Stomach (tissue), 9 donors: ENCODE data around the gene ZNF526. TPM values are rescaled to one million over a fixed set of nuclear protein-coding genes. Genes with fewer than 3 reads are reported as not detected.

Experiments used
- DNase-seq, 2 donors: peaks; one replicate each; pipeline versions ENCODE4 v3.0.0 to v3.0.0-alpha.2; 2013 to 2019
- H3K27ac ChIP-seq, 5 donors: fragments of 200-600 bp in 4 of 5; sonication (generic) in 4 of 5; one replicate each; pipeline ENCODE4 v1.5.1; 2013 to 2019; ENCODE audit warnings: mild to moderate bottlenecking in 1 of 5, moderate library complexity in 1 of 5
- H3K27me3 ChIP-seq, 3 donors: fragments of 200-600 bp; sonication (generic); one replicate each; pipeline ENCODE4 v1.5.1; 2017 to 2019; ENCODE audit warnings: mixed run types in 1 of 3
- H3K36me3 ChIP-seq, 4 donors: fragments of 200-600 bp; sonication (generic); 1 replicate in 3 of 4; 2 replicates in 1 of 4; pipeline ENCODE4 v1.5.1; 2016 to 2019
- H3K4me1 ChIP-seq, 4 donors: fragments of 200-600 bp; sonication (generic); one replicate each; pipeline ENCODE4 v1.5.1; 2016 to 2019
- H3K4me3 ChIP-seq, 4 donors: fragments of 200-600 bp; sonication (generic) in 3 of 4; one replicate each; pipeline ENCODE4 v1.5.1; 2016 to 2019; ENCODE audit warnings: mild to moderate bottlenecking in 1 of 4
- H3K9me3 ChIP-seq, 4 donors: fragments of 200-600 bp; sonication (generic); one replicate each; pipeline ENCODE4 v1.5.1; 2016 to 2019
- EP300 ChIP-seq: sonication (generic); formaldehyde crosslinking; IDR thresholded peaks from one replicate; pipeline ENCODE4 v1.6.1; 2017; ENCODE audit warnings: antibody characterized with exemption
- POLR2A ChIP-seq, 4 donors: fragments of 450-650 bp; IDR thresholded peaks; one replicate each; pipeline ENCODE4 v1.6.1; 2016; ENCODE audit warnings: antibody characterized with exemption in 4 of 4, control low read depth in 2 of 4, mild to moderate bottlenecking in 1 of 4, moderate library complexity in 1 of 4
- POLR2AphosphoS5 ChIP-seq, 3 donors: sonication (generic); formaldehyde crosslinking; IDR thresholded peaks; one replicate each; pipeline ENCODE4 v1.6.1; 2016; ENCODE audit warnings: antibody characterized with exemption in 3 of 3
- WGBS, 5 donors: extraction: QIAGEN DNeasy Blood & Tissue Kit in 3 of 5; methylation state at CpG; one replicate each; pipeline versions ENCODE4 v1.1.5 to v1.1.7; 2013 to 2018; 5-methylcytosine and 5-hydroxymethylcytosine counted together
- intact Hi-C: fragments of 100-400 bp; cut with DNase I; formaldehyde crosslinking; loops from one replicate; pipeline ENCODE4 v1.15.1; 2023; ENCODE audit warnings: low total_unique reads
- polyA plus RNA-seq, 3 donors: library from polyadenylated mRNA; stranded (reverse); fragments of 200-250 nt; gene quantifications; one replicate each; pipeline ENCODE4 v1.2.3, GENCODE V29; 2013
- total RNA-seq, 5 donors: library from RNA; depleted of rRNA; stranded (reverse); fragments of >200 nt; gene quantifications; one replicate each; pipeline versions ENCODE4 v1.1.0 to v1.2.3, GENCODE V29; 2014 to 2016
- TF ChIP-seq, protein P1 (sequence below), 7 experiments: fragments of 450-650 bp in 4 of 7; fragments of 200-600 bp in 3 of 7; sonication (generic) in 3 of 7; IDR thresholded peaks; one replicate each; pipeline ENCODE4 v1.5.1; 2016 to 2019; ENCODE audit warnings: antibody characterized with exemption in 7 of 7, control low read depth in 2 of 7, mild to moderate bottlenecking in 1 of 7
- donor health status: healthy with polysubstance abuse.
- donor health status: Bipolar disorder and iron deficiency.
- donor health status: healthy.

Gene ZNF526
- total and polyA plus RNA-seq, 8 donors = 2.4 to 12.0 (median 4.8) TPM

- no peak for TF ChIP-seq EP300
- TF ChIP-seq, protein P1, sequence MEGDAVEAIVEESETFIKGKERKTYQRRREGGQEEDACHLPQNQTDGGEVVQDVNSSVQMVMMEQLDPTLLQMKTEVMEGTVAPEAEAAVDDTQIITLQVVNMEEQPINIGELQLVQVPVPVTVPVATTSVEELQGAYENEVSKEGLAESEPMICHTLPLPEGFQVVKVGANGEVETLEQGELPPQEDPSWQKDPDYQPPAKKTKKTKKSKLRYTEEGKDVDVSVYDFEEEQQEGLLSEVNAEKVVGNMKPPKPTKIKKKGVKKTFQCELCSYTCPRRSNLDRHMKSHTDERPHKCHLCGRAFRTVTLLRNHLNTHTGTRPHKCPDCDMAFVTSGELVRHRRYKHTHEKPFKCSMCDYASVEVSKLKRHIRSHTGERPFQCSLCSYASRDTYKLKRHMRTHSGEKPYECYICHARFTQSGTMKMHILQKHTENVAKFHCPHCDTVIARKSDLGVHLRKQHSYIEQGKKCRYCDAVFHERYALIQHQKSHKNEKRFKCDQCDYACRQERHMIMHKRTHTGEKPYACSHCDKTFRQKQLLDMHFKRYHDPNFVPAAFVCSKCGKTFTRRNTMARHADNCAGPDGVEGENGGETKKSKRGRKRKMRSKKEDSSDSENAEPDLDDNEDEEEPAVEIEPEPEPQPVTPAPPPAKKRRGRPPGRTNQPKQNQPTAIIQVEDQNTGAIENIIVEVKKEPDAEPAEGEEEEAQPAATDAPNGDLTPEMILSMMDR (IDR thresholded peaks at IDR 0.05) = no peak
- no peak for TF ChIP-seq POLR2A (IDR thresholded peaks at IDR 0.05)
- no peak for TF ChIP-seq POLR2AphosphoS5 (IDR thresholded peaks at IDR 0.05)
- 70 to 74% (median 73%) methylated on average over 10 of the region's 10 CpGs for WGBS, 5 donors
- intact Hi-C loops = loop anchor here (5.0 kb wide), 1 partner anchor 42 kb away; no protein-coding TSS in a partner anchor
- H3K4me3 ChIP-seq = peak overlapping the region in 3 of 4 donors; percentile 88 to 95 (median 90)
- peak overlapping the region; percentile 39 to 97 (median 91) for H3K27ac ChIP-seq
- H3K9me3 ChIP-seq = no peaks in the 10 kb centered on the region
- no peaks in the 10 kb centered on the region for H3K27me3 ChIP-seq
- no peak for DNase-seq
- H3K4me1 ChIP-seq = peaks cover 37 to 81% (median 57%) of the 10 kb centered on the region in 4 donors
- H3K36me3 ChIP-seq = peaks cover 18 to 38% (median 27%) of the 10 kb centered on the region in 4 donors
Measured at GRCh38 chr19:42245231-42245630, 25.1 kb downstream of the ZNF526 start.

DNA sequence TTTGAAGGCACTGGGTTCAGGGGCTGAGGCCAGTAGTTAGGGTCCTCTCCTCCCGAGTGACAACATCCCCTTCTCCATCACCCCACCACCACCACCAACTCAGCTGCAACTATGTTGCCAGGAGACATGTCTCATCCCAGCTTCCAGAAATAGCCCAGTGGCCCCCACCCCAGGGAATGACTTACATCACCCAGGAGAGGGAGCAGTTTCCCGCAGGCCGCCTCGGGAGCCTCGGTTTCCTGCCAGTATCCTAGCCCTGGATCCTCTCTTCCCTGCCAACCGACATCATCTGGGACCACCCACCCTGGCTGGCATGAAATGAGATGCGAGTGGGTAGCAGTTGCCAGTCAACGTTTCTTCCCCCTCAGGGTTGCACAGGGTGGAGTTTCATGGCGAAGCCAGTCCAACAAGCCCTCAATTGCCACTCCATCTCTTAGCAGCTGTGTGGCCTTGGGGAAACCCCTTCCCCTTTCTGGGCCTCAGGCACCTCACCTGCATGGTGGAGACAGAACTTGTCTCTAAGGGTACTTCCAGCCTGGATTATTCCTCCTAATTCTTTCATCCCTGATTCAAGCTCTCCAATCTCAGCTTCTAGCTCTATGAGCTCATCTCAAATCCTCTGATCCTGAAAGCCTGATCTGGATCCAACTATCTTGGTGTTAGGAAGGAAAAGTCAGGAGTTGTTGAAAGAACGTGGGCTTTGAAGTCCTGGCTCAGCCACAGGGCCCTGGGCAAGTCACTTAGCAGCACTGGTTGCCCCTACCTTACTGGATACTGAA lies 26.2 kb downstream of the ZNF526 start:
- Histone ChIP-seq H3K27me3 (no peaks in the 10 kb centered on the region), H3K4me1 (peaks cover 38 to 81% (median 57%) of the 10 kb centered on the region in 4 donors), H3K9me3 (no peaks in the 10 kb centered on the region), H3K27ac (peak overlapping the region in 4 of 5 donors; percentile 48 to 97 (median 83)), H3K36me3 (peaks cover 17 to 36% (median 26%) of the 10 kb centered on the region in 4 donors), H3K4me3 (no peak overlapping the region)
- no peak for TF ChIP-seq EP300
- TF ChIP-seq POLR2A (IDR thresholded peaks at IDR 0.05) = no peak
- peak in 2 of 3 donors; percentile 40 to 72 for TF ChIP-seq POLR2AphosphoS5 (IDR thresholded peaks at IDR 0.05)
- TF ChIP-seq, protein P1 (IDR thresholded peaks at IDR 0.05) = peak in 5 of 7 experiments; percentile 43 to 74 (median 58)
- intact Hi-C loops = loop anchor here (5.0 kb wide), 1 partner anchor 41 kb away; no protein-coding TSS in a partner anchor
- 15 to 30% (median 26%) methylated on average over 7 to 10 of the region's 10 CpGs for WGBS, 5 donors
- peak; percentile 73 to 85 for DNase-seq

- Histone ChIP-seq H3K4me3 (no peak overlapping the region), H3K27me3 (no peaks in the 10 kb centered on the region), H3K9me3 (no peaks in the 10 kb centered on the region), H3K27ac (peak overlapping the region in 4 of 5 donors; percentile 48 to 97 (median 83)), H3K4me1 (peaks cover 41 to 83% (median 59%) of the 10 kb centered on the region in 4 donors), H3K36me3 (peaks cover 17 to 36% (median 26%) of the 10 kb centered on the region in 4 donors)
- 69 to 80% (median 70%) methylated on average over 6 to 7 of the region's 7 CpGs for WGBS, 5 donors
- no peak for TF ChIP-seq EP300
- TF ChIP-seq POLR2AphosphoS5 (IDR thresholded peaks at IDR 0.05) = no peak
- no peak for TF ChIP-seq POLR2A (IDR thresholded peaks at IDR 0.05)
- TF ChIP-seq, protein P1 (IDR thresholded peaks at IDR 0.05) = no peak
- DNase-seq = no peak
- intact Hi-C loops = loop anchor here (5.0 kb wide), 1 partner anchor 40 kb away; no protein-coding TSS in a partner anchor
Measured at GRCh38 chr19:42246922-42247639, 27.0 kb downstream of the ZNF526 start.

DNA sequence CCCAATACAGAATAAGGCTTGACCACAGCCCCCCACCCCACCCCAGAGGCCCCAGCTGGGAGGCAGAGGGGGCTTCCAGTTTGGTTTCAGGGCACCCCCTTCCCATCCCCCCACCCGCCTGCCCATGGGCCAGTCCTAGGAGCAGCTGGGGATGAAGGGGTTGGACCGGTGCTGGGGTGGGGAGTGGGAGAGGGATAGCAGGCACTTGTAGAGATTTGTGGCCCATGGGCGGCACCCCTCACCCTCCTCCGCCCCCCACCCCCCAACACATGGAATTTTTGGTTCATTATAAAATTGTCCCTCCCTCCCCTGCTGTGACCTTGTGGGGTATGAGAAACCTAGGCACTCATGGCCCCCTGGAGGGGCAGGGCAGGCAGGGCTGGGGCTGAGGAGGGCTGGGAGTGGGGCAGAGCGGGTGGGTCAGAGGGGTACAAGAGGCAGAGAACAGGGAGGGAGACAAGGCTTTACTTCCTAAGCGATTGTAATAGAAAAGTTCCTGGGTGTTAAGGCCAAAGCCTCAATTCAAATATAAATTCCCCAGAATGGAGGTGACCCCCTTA lies 27.6 kb downstream of the ZNF526 start:
- WGBS, 5 donors = 85 to 96% (median 95%) methylated on average over 6 of the region's 6 CpGs
- intact Hi-C loops = loop anchor here (5.0 kb wide), 1 partner anchor 40 kb away; no protein-coding TSS in a partner anchor
- TF ChIP-seq POLR2AphosphoS5 (IDR thresholded peaks at IDR 0.05) = no peak
- Histone ChIP-seq H3K27ac (peak overlapping the region in 3 of 5 donors; percentile 72 to 97 (median 94)), H3K36me3 (peaks cover 17 to 36% (median 26%) of the 10 kb centered on the region in 4 donors), H3K4me1 (peaks cover 48 to 89% (median 66%) of the 10 kb centered on the region in 4 donors), H3K9me3 (no peaks in the 10 kb centered on the region), H3K27me3 (no peaks in the 10 kb centered on the region), H3K4me3 (no peak overlapping the region)
- no peak for DNase-seq
